GM13977 (cell line): Measurements from ENCODE around the gene C1QTNF6.

ENCODE experiments used
- DNase-seq: peaks from one replicate; pipeline ENCODE4 v3.0.0; 2012; ENCODE audit warnings: low spot score
- in situ Hi-C: fragments of 300-500 bp; cut with MboI; formaldehyde crosslinking; loops from one replicate; pipeline ENCODE4 v1.12.0; 2022; ENCODE audit warnings: low sequenced_read_pairs, low pct_unique_long_range_greater_than_20kb, mixed read lengths, inconsistent platforms; ENCODE audit not compliant: unreplicated experiment
- TF ChIP-seq, protein P1 (sequence below): IDR thresholded peaks from 2 replicates; pipeline ENCODE4 v1.5.1; 2012; ENCODE audit warnings: mild to moderate bottlenecking, control low read depth; ENCODE audit not compliant: insufficient read depth; ENCODE audit errors: extremely low read depth, missing control alignments

The C1QTNF6 gene

DNA sequence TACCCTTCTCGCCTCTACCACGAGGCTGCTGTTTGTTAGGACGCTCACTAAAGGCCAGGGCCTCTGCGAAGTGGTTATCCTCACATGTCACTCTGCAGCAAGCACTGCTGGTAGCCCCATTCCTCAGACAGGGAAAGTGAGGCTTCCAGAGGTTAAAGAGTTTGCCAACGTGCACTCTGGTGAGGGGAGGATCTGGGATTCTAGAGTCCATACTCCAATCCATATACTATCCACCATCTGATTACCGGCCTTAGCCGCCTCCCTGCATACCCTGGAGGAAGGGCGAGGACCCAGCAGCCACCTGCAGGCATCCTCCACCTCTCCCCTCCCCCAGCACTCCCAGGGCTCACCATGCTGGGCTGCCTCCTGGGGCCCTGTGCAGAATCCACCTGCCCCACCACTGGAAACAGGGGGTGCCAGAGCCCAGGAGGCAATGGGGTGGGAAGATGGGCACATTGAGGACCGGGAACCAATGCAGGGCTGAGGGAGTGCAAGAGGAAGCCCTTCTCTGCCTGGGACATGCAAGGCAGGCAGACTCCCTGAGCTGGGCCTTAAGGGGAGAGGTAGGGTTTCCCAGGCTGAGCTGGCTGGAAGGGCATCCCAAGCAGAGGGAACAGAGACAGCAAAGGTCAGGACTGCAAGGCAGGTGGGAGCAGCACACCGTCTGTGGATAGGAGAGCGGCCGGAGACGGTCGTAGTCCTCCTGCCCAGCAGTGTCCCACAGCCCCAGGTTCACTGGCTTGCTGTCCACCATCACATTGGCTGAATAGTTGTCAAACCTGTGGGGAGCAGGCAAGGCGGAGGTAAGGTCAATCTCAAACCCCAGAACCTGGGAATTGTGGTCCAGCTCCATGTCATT, 44.3 kb upstream of the C1QTNF6 start:
- in situ Hi-C loops, result no loop called here
- TF ChIP-seq, protein P1, sequence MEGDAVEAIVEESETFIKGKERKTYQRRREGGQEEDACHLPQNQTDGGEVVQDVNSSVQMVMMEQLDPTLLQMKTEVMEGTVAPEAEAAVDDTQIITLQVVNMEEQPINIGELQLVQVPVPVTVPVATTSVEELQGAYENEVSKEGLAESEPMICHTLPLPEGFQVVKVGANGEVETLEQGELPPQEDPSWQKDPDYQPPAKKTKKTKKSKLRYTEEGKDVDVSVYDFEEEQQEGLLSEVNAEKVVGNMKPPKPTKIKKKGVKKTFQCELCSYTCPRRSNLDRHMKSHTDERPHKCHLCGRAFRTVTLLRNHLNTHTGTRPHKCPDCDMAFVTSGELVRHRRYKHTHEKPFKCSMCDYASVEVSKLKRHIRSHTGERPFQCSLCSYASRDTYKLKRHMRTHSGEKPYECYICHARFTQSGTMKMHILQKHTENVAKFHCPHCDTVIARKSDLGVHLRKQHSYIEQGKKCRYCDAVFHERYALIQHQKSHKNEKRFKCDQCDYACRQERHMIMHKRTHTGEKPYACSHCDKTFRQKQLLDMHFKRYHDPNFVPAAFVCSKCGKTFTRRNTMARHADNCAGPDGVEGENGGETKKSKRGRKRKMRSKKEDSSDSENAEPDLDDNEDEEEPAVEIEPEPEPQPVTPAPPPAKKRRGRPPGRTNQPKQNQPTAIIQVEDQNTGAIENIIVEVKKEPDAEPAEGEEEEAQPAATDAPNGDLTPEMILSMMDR, result no peak
- no peak for DNase-seq

DNA sequence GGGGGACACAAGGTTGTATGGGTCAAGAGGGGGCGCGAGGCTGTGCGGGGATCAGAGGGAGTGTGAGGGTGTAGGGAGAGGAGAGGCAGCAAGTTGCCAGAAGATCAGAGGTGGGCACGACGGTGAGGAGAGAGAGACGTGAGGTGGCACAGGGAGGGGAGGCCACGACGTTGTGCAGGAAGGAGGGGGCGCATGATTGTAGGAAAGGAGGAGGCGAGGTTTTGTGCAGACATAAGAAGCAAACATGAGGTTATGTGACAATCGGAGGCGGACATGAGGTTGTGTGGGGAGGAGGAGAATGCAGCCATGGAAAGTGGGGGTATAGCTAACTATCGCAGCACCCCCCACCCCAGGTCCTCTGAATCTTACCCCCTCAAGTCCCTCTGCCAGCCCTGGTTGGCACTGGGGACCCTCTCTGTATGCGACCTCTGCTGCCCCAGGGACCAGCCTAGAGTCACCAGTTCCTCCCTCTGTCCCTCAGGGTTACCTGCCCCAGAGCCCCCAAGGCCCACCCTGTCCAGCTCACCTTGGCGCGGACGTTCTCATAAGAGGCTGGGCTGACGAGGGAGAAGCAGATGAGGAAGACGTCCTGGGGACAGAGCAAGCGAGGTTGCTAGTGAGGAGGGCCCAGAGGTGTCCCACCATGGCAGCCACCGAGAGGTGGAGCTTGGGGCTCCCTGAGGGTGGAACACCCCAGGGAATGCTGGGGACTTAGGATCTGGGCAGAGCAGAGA, 43.5 kb upstream of the C1QTNF6 start:
- TF ChIP-seq, protein P1, result no peak
- in situ Hi-C loops, result no loop called here
- no peak for DNase-seq

DNA sequence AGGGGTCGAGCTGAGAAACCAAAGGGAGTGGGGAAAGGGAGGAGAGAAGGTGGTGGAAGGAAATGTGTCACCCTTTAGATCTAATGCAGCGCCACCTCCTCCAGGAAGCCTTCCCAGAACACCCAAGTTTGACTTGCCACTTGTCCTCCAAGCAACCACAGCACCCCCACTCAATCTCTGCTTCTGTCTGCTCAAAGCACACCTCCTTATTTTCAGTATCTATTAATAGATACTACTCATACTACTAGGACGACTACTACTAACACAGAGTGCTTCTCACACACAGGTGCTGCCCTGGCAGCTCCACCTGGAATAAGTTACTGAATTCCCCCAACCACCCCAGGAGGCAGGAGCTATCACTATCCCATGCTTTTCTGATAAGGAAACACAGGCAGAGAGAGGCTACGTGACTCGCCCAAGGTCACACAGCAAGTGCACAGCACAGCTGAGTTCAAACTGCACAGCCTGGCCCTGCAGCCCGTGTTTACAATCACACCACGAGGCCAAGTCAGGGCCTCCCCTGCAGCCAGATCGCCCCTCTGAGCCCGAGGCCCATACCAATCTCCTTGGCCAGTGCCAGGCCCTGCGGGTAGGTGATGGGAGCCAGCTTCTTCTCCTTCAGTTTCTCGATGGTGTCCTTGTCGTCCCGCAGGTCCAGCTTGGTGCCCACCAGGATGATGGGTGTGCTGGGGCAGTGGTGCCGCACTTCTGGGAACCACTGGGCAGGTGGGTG, 42.8 kb upstream of the C1QTNF6 start:
- DNase-seq, result peak; percentile 69
- in situ Hi-C loops, result no loop called here

DNA sequence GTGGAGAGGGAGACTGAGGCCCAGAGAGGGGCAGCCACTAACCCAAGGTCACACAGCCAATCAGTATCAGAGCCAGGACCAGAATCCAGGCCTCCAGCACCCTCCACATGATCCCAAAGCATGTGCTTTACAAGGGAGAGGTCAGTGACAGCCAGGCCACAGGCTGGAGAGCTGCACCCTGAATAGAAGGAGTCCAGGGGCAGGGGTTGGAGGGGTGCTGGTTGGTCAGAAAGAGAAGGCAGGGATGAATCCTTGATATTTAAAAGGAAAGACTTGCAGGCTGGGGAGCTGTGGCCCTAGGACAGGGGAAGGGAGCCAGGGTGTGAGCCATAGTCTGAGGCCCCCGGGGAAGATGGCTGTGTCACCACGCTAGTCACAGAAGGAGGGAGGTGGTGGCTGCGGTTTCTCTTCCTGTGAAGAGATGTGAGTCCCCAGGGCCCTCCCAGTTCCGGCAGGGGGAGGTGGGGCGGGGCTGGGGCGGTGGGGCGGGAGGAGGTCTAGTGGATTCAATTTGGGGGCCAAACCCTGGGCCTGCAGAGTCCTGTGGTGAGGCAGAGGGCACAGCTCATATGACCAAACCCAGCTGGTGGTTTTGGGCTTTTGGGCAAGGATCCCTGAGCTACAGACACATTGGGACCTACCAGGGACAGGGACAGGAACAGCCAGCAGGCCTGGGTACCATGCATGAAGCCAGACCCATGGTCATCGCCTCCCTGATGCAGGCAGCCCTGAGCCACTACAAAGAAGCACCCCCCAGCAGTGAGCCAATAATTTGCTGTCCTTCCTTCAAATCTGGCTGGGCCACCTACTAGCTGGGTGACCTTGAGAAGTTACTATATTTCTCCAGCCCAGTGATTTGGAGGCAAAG, 42.0 kb upstream of the C1QTNF6 start:
- DNase-seq, result peak; percentile 87
- in situ Hi-C loops, result no loop called here
- TF ChIP-seq, protein P1, result no peak

More for the DNA sequence above, 42.8 kb upstream of the C1QTNF6 start:
- TF ChIP-seq, protein P1, result no peak

DNA sequence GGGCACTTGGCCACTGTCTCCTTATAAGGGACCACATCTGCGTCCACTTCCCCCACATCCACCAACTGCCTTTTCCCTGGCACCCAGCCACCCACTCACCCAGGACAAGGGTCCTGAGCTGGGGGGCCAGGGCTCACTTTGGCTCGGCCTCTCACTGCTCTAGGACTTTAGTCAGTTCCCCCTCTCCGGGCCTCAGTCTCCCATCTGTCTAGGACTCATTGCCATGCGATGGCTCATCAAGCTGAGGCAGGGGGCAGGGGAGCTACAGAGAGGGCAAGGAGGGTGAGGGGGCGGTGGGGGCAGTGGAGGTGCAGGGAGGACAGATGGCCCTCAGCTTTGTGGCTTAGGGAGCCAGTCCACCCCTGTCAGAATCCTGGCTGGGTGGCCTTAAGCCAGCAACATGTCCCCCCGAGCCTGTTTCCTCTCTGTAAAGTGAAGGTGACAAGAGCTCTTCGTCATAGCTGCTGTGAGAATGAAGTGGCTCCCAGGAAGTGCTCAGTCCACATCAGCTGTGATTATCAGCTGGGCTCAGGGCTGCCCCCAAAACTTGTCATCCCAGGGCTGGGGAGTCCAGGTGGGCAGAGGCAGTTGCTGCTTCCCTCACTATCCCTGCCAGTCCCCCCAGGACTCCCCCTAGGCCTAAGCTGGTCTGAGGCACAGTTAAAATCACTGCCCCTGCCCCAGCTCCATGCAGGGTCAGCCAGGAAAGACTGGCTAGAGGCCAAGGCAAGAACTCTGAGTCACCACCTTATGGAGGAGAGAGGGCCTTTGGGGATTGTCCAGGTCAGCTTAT, 41.2 kb upstream of the C1QTNF6 start:
- in situ Hi-C loops, result no loop called here
- no peak for DNase-seq
- TF ChIP-seq, protein P1, result no peak
